Measurements from ENCODE around the gene HOXC4. TPM values are rescaled to one million over a fixed set of nuclear protein-coding genes. Genes with fewer than 3 reads are reported as not detected.

The HOXC4 gene
- total and polyA plus RNA-seq, 2 of the 8 experiments (the other 6 are each of a cell fraction or from before 2014, with no cell fraction given): not detected

MicroRNA genes within 50 kb of the gene (microRNA counts, 767-probe panel; counts per million panel counts)
- 879 counts per million, percentile 95 among the panel's probes with 10 or more counts for microRNA hsa-miR-615-3p
- 879 counts per million, percentile 95 among the panel's probes with 10 or more counts for microRNA hsa-miR-615-5p

Small RNAs within 50 kb of the gene (microRNA-seq; reads per million reads assigned to microRNA genes)
- 0 to 0.23 reads per million in 2 experiments for gene MIR615 (ENCODE audit: borderline microRNAs expressed in 2 of 2, borderline number of aligned reads in 2 of 2, borderline replicate concordance in 1 of 2)

Small RNAs within 50 kb of the gene (small RNA-seq; reads per million reads assigned to genes)
- gene HOXC5 (ENCODE audit: insufficient read depth) (not detected), gene MIR615 (ENCODE audit: insufficient read depth) (not detected), gene RF00019 (ENCODE audit: insufficient read depth) (not detected)

Other genes starting within 250 kb of the HOXC4 start
- 0.13 TPM in 1 of 2 replicates, not detected in the other for gene HOXC13, start 115.0 kb upstream of the HOXC4 start, total RNA-seq (2021; fragmentation: NEBNext Ultra II Directional; extraction: Animal tissue kit (Norgen Biotek cat#: 25700))
- gene HOXC13, start 115.0 kb upstream of the HOXC4 start, polyA plus RNA-seq (2011; rRNA removed): 0.02 TPM in 1 of 2 replicates, not detected in the other
- not detected in 2 replicates for gene HOXC12, start 98.9 kb upstream of the HOXC4 start, total RNA-seq (2021; fragmentation: NEBNext Ultra II Directional; extraction: Animal tissue kit (Norgen Biotek cat#: 25700))
- gene HOXC12, start 98.9 kb upstream of the HOXC4 start, polyA plus RNA-seq (2011; rRNA removed): not detected in 2 replicates
- not detected in 2 replicates for gene HOXC11, start 80.7 kb upstream of the HOXC4 start, total RNA-seq (2021; fragmentation: NEBNext Ultra II Directional; extraction: Animal tissue kit (Norgen Biotek cat#: 25700))
- gene HOXC11, start 80.7 kb upstream of the HOXC4 start, polyA plus RNA-seq (2011; rRNA removed): not detected in 2 replicates
- not detected in 2 replicates for gene HOTAIR, start 78.9 kb upstream of the HOXC4 start, total RNA-seq (2021; fragmentation: NEBNext Ultra II Directional; extraction: Animal tissue kit (Norgen Biotek cat#: 25700))
- not detected in 2 replicates for gene HOTAIR, start 78.9 kb upstream of the HOXC4 start, polyA plus RNA-seq (2011; rRNA removed)
- not detected in 2 replicates for gene HOXC10, start 68.7 kb upstream of the HOXC4 start, total RNA-seq (2021; fragmentation: NEBNext Ultra II Directional; extraction: Animal tissue kit (Norgen Biotek cat#: 25700))
- gene HOXC10, start 68.7 kb upstream of the HOXC4 start, polyA plus RNA-seq (2011; rRNA removed): not detected in 2 replicates
- not detected in 2 replicates for gene HOXC9, start 53.7 kb upstream of the HOXC4 start, total RNA-seq (2021; fragmentation: NEBNext Ultra II Directional; extraction: Animal tissue kit (Norgen Biotek cat#: 25700))
- gene HOXC9, start 53.7 kb upstream of the HOXC4 start, polyA plus RNA-seq (2011; rRNA removed): not detected in 2 replicates
- gene HOXC8, start 44.9 kb upstream of the HOXC4 start, total RNA-seq (2021; fragmentation: NEBNext Ultra II Directional; extraction: Animal tissue kit (Norgen Biotek cat#: 25700)): not detected in 2 replicates
- gene HOXC8, start 44.9 kb upstream of the HOXC4 start, polyA plus RNA-seq (2011; rRNA removed): not detected in 2 replicates
- not detected in 2 replicates for gene HOXC6, start 25.4 kb upstream of the HOXC4 start, total RNA-seq (2021; fragmentation: NEBNext Ultra II Directional; extraction: Animal tissue kit (Norgen Biotek cat#: 25700))
- not detected in 2 replicates for gene HOXC6, start 25.4 kb upstream of the HOXC4 start, polyA plus RNA-seq (2011; rRNA removed)
- gene HOXC5, start 20.8 kb upstream of the HOXC4 start, total RNA-seq (2021; fragmentation: NEBNext Ultra II Directional; extraction: Animal tissue kit (Norgen Biotek cat#: 25700)): not detected in 2 replicates
- gene HOXC5, start 20.8 kb upstream of the HOXC4 start, polyA plus RNA-seq (2011; rRNA removed): not detected in 2 replicates
- 15.8 and 18.6 TPM in 2 replicates for gene SMUG1, start 135.2 kb downstream of the HOXC4 start, total RNA-seq (2021; fragmentation: NEBNext Ultra II Directional; extraction: Animal tissue kit (Norgen Biotek cat#: 25700))
- gene SMUG1, start 135.2 kb downstream of the HOXC4 start, polyA plus RNA-seq (2011; rRNA removed): 35.0 and 35.7 TPM in 2 replicates
- 217 and 231 TPM in 2 replicates for gene CBX5, start 226.3 kb downstream of the HOXC4 start, total RNA-seq (2021; fragmentation: NEBNext Ultra II Directional; extraction: Animal tissue kit (Norgen Biotek cat#: 25700))
- gene CBX5, start 226.3 kb downstream of the HOXC4 start, polyA plus RNA-seq (2011; rRNA removed): 35.4 and 62.4 TPM in 2 replicates
- 2,738 and 2,756 TPM in 2 replicates for gene HNRNPA1, start 226.9 kb downstream of the HOXC4 start, total RNA-seq (2021; fragmentation: NEBNext Ultra II Directional; extraction: Animal tissue kit (Norgen Biotek cat#: 25700))
- 645 and 835 TPM in 2 replicates for gene HNRNPA1, start 226.9 kb downstream of the HOXC4 start, polyA plus RNA-seq (2011; rRNA removed)
- gene NFE2, start 247.2 kb downstream of the HOXC4 start, total RNA-seq (2021; fragmentation: NEBNext Ultra II Directional; extraction: Animal tissue kit (Norgen Biotek cat#: 25700)): 1.4 and 2.0 TPM in 2 replicates
- gene NFE2, start 247.2 kb downstream of the HOXC4 start, polyA plus RNA-seq (2011; rRNA removed): 6.1 and 8.3 TPM in 2 replicates

Measured in H1 (cell line).